ENCODE measurements around the gene FLOT2. TPM values are rescaled to one million over a fixed set of nuclear protein-coding genes. Genes with fewer than 3 reads are reported as not detected.

FLOT2 gene
- total RNA-seq, 3 donors from 2014 or later (not counting 1 experiment from before 2014, with no cell fraction given): 132 to 152 (median 152) TPM

DNA sequence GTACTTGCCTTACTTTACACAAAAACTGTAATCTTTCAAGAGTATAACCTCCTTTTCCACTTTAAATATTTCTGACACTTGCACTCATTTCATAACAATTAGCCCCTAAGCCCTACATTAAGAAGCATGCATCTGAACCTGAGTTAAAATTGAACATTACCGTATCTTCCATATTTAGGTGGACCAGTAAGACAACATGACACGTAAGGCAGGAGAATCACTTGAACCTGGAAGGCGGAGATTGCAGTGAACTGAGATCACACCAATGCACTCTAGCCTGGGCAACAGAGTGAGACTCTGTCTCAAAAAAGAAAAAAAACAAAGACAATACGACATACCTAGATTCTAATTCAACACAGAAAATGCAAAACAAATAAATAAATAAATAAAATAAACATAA is 46.8 kb upstream of the FLOT2 start:
- 93% methylated on average over 3 of the region's 4 CpGs for WGBS (ENCODE audit: insufficient coverage)
- intact Hi-C loops (cut with micrococcal nuclease): no loop called here
- no peaks in the 10 kb centered on the region for H3K27me3 Mint-ChIP-seq (ENCODE audit: low read depth in 2 of 2)

DNA sequence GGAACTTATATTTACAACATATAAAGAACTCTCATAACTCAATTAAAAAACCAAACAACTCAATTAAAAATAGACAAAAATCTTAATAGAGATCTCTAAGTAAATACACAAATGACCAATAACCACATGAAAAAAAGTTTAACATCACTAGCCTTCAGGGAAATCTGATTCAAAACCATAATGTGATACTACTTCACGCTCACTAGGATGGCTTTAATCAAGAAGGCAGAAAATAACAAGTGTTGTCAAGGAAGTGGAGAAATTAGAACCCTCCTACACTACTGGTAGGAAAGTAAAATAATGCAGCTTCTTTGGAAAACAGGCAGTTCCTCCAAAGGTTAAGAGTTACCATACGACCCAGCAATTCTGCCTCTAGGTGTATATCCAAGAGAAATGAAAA is 45.4 kb upstream of the FLOT2 start:
- Histone ChIP-seq H3K36me3 (ENCODE audit: control insufficient read depth, insufficient read depth, low read length) (peaks cover 16% of the 10 kb centered on the region), H3K9me3 (ENCODE audit: control insufficient read depth, insufficient read depth, low read length) (no peaks in the 10 kb centered on the region), H3K4me1 (ENCODE audit: control insufficient read depth, insufficient read depth, low read length) (peaks cover 29% of the 10 kb centered on the region), H3K27me3 (ENCODE audit: control insufficient read depth, insufficient read depth, low read length) (no peaks in the 10 kb centered on the region), H3K27ac (ENCODE audit: low read length) (no peak overlapping the region), H3K4me3 (ENCODE audit: low read length) (no peak overlapping the region)
- 96% methylated on average over 2 of the region's 2 CpGs for WGBS (ENCODE audit: insufficient coverage)
- ATAC-seq (no peak), DNase-seq (no peak)
- Mint-ChIP-seq H3K27ac (peak overlapping the region in 1 of 2 donors; percentile 5), H3K27me3 (ENCODE audit: low read depth in 2 of 2) (no peaks in the 10 kb centered on the region), H3K9me3 (no peaks in the 10 kb centered on the region), H3K4me1 (peaks cover 63 to 64% of the 10 kb centered on the region in 2 donors), H3K36me3 (no peaks in the 10 kb centered on the region), H3K4me3 (no peak overlapping the region)
- intact Hi-C loops (cut with micrococcal nuclease): no loop called here
- TF ChIP-seq, protein P1, sequence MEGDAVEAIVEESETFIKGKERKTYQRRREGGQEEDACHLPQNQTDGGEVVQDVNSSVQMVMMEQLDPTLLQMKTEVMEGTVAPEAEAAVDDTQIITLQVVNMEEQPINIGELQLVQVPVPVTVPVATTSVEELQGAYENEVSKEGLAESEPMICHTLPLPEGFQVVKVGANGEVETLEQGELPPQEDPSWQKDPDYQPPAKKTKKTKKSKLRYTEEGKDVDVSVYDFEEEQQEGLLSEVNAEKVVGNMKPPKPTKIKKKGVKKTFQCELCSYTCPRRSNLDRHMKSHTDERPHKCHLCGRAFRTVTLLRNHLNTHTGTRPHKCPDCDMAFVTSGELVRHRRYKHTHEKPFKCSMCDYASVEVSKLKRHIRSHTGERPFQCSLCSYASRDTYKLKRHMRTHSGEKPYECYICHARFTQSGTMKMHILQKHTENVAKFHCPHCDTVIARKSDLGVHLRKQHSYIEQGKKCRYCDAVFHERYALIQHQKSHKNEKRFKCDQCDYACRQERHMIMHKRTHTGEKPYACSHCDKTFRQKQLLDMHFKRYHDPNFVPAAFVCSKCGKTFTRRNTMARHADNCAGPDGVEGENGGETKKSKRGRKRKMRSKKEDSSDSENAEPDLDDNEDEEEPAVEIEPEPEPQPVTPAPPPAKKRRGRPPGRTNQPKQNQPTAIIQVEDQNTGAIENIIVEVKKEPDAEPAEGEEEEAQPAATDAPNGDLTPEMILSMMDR (IDR thresholded peaks at IDR 0.05): no peak

More for the DNA sequence above, 46.8 kb upstream of the FLOT2 start:
- Mint-ChIP-seq H3K4me3 (peak overlapping the region; percentile 1), H3K36me3 (no peaks in the 10 kb centered on the region), H3K9me3 (no peaks in the 10 kb centered on the region), H3K4me1 (peaks cover 66 to 68% of the 10 kb centered on the region in 2 donors), H3K27ac (peak overlapping the region in 1 of 2 donors; percentile 63)
- Histone ChIP-seq H3K36me3 (ENCODE audit: control insufficient read depth, insufficient read depth, low read length) (peaks cover 13% of the 10 kb centered on the region), H3K27me3 (ENCODE audit: control insufficient read depth, insufficient read depth, low read length) (no peaks in the 10 kb centered on the region), H3K9me3 (ENCODE audit: control insufficient read depth, insufficient read depth, low read length) (no peaks in the 10 kb centered on the region), H3K4me3 (ENCODE audit: low read length) (no peak overlapping the region), H3K27ac (ENCODE audit: low read length) (no peak overlapping the region), H3K4me1 (ENCODE audit: control insufficient read depth, insufficient read depth, low read length) (peaks cover 35% of the 10 kb centered on the region)
- DNase-seq: no peak
- no peak for ATAC-seq
- TF ChIP-seq, protein P1 (IDR thresholded peaks at IDR 0.05): no peak

DNA sequence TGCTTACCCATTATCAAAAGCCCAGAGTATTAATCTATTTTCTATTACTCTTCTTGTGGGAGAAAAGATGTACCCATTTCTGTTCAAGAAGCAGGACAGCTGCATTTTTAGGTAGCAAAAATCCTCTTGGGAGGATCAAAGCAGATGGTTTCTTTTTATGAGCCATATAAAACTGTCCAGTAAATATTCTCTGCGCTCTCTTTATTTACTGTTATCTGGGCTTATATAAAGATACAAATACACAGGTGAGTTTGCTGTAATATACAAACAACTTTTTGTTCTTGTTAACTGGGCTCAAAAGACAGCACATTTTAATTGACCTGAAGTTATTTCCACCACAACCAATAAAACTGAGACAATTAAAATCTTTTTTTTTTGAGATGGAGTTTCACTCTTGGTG is 43.7 kb upstream of the FLOT2 start:
- H3K4me1 ChIP-seq (ENCODE audit: control insufficient read depth, insufficient read depth, low read length): peaks cover 21% of the 10 kb centered on the region
- intact Hi-C loops (cut with micrococcal nuclease): no loop called here
- ATAC-seq: no peak
- Mint-ChIP-seq H3K27ac (peak overlapping the region; percentile 38 to 53), H3K36me3 (no peaks in the 10 kb centered on the region), H3K4me1 (peaks cover 68 to 72% of the 10 kb centered on the region in 2 donors), H3K27me3 (ENCODE audit: low read depth in 2 of 2) (no peaks in the 10 kb centered on the region), H3K9me3 (no peaks in the 10 kb centered on the region), H3K4me3 (no peak overlapping the region)
- WGBS (ENCODE audit: insufficient coverage): no CpG with 5 or more reads among the region's 1 CpG
- no peak for DNase-seq
- no peak overlapping the region for H3K27ac ChIP-seq (ENCODE audit: low read length)
- no peaks in the 10 kb centered on the region for H3K9me3 ChIP-seq (ENCODE audit: control insufficient read depth, insufficient read depth, low read length)
- H3K4me3 ChIP-seq (ENCODE audit: low read length): no peak overlapping the region
- no peaks in the 10 kb centered on the region for H3K27me3 ChIP-seq (ENCODE audit: control insufficient read depth, insufficient read depth, low read length)
- TF ChIP-seq, protein P1 (IDR thresholded peaks at IDR 0.05): no peak
- H3K36me3 ChIP-seq (ENCODE audit: control insufficient read depth, insufficient read depth, low read length): peaks cover 17% of the 10 kb centered on the region

DNA sequence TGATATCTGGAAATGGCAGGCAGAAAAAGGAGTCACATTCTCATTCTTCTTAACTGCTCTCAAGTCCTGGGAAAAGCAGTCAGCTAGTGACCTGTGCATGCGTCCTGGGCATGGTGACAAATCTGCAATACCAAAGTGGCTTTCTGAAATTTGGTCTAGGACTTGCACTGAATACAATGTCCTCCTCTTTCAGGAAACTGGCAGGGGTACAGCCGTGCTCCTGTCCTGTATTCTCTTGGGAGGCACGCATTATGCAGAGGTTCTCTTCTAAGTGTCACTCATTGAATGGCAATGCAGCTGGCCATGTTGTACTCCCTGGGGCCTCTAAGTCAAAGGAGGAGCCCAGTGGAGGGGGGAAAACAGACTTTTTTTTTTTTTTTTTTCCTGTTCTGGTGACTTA is 43.1 kb upstream of the FLOT2 start:
- WGBS (ENCODE audit: insufficient coverage): 72% methylated on average over 3 of the region's 3 CpGs
- H3K27ac Mint-ChIP-seq: peak overlapping the region in 1 of 2 donors; percentile 53
- no peaks in the 10 kb centered on the region for H3K9me3 Mint-ChIP-seq
- no peak overlapping the region for H3K27ac ChIP-seq (ENCODE audit: low read length)
- no peak overlapping the region for H3K4me3 ChIP-seq (ENCODE audit: low read length)
- H3K9me3 ChIP-seq (ENCODE audit: control insufficient read depth, insufficient read depth, low read length): no peaks in the 10 kb centered on the region
- H3K27me3 ChIP-seq (ENCODE audit: control insufficient read depth, insufficient read depth, low read length): no peaks in the 10 kb centered on the region
- TF ChIP-seq, protein P1 (IDR thresholded peaks at IDR 0.05): no peak
- no peaks in the 10 kb centered on the region for H3K36me3 Mint-ChIP-seq
- DNase-seq (no peak), ATAC-seq (no peak)
- intact Hi-C loops (cut with micrococcal nuclease): no loop called here
- peaks cover 17% of the 10 kb centered on the region for H3K4me1 ChIP-seq (ENCODE audit: control insufficient read depth, insufficient read depth, low read length)
- peaks cover 17% of the 10 kb centered on the region for H3K36me3 ChIP-seq (ENCODE audit: control insufficient read depth, insufficient read depth, low read length)
- peaks cover 70 to 72% of the 10 kb centered on the region in 2 donors for H3K4me1 Mint-ChIP-seq
- H3K27me3 Mint-ChIP-seq (ENCODE audit: low read depth in 2 of 2): no peaks in the 10 kb centered on the region
- no peak overlapping the region for H3K4me3 Mint-ChIP-seq
